GM19397 (cell line): ENCODE results near the gene KAT2A.

Source experiments
- ATAC-seq: cut with Tn5 transposase; IDR thresholded peaks from one replicate; pipeline ENCODE4 v1.9.1; 2021; ENCODE audit warnings: mild to moderate bottlenecking, moderate library complexity; ENCODE audit not compliant: unreplicated experiment

Gene KAT2A

DNA sequence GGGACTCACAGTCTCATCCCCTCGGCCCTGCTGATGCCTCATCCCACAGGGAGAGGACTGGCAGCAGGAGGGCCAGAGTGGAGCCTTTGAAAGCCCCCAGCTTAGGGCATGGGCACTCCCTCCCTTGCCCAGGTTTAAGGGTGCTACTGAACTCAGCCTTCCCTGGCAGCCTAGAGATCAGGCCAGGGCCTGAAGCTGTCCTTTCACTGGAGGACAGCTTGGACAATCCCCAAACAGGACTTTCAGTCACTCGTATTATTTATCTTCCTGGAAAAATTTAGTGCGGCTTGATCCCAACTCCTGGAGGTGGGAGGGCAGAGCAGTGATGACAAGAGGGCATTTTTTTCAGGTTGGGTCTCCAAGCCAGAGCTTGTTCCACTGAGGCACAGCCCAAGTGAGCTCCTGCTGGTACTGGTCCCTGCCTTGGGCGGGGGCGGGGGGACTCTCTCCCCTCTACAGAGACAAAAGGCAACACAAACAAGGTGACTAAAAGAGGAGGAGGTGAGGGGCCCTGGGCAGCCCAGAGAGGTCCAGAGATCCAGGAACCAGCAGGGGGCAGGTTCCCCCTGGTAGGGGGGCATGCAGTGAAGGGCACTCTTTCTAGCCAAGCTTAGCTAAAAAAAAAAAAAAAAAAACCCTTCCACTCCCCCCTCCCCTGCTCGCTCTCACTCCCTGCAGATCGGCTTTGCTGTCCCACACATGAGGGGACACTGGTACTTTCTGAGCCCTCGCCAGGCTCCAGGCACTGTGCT is 24.6 kb downstream of the KAT2A start:
- no peak for ATAC-seq

- no peak for ATAC-seq
Observed at GRCh38 chr17:42094375-42095069, 26.6 kb downstream of the KAT2A start.

DNA sequence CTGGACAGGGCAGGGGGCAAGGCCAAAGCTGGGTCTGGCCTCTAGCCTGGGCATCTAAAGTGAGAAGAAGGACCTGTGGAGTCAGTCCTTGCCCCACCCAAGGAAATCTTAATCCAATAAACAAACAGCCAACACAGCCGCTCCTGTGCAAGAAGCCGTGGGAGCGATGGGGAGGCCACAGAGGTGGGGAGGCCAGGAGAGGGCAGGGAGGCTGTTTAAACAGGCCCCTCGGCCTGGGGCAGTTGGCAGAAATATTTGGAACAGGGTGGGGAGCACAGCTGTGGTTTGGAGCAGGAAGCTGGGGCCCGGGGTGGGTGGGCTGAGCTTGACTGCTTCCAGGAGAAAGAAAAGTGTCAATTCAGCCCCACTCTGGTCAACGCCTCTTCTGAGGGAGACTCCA is 28.2 kb downstream of the KAT2A start:
- ATAC-seq = no peak

DNA sequence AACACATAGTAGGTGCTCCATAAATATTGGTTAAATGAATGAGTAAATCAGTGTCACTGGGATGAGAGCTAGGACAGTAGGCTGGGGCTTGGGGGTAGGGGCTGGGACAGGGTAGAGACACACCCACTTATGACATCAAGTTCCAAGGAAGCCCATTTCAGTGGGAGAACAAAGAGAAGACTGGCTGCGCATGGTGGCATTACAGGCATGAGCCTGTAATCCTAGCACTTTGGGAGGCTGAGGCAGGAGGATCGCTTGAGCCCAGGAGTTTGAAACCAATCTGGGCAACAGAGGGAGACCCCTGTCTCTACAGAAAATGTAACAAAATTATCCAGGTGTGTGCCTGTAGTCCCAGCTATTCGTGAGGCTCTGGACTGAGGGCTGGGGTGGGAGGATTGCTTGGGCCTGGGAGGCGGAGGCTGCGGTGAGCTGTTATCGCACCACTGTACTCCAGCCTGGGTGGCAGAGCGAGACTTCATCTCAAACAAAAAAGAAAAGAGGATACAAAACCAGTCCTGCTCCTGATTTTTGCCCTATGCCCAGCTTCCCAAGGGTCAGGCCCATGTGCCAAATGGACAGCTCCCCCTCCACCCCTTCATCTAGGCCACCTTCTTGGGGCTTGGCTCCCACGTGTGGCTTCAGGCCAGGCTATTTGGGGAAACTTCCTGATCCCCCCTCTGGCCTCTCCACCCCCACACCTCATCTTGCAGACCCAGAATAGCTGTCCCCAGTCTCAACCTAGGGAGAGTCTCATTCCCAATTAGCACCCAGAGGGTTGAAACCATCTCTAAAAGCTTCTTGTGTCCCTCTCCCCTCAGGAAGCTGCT is 30.0 kb downstream of the KAT2A start:
- no peak for ATAC-seq

GRCh38 chr17:42088736-42089135 is 32.4 kb downstream of the KAT2A start:
- ATAC-seq = no peak

DNA sequence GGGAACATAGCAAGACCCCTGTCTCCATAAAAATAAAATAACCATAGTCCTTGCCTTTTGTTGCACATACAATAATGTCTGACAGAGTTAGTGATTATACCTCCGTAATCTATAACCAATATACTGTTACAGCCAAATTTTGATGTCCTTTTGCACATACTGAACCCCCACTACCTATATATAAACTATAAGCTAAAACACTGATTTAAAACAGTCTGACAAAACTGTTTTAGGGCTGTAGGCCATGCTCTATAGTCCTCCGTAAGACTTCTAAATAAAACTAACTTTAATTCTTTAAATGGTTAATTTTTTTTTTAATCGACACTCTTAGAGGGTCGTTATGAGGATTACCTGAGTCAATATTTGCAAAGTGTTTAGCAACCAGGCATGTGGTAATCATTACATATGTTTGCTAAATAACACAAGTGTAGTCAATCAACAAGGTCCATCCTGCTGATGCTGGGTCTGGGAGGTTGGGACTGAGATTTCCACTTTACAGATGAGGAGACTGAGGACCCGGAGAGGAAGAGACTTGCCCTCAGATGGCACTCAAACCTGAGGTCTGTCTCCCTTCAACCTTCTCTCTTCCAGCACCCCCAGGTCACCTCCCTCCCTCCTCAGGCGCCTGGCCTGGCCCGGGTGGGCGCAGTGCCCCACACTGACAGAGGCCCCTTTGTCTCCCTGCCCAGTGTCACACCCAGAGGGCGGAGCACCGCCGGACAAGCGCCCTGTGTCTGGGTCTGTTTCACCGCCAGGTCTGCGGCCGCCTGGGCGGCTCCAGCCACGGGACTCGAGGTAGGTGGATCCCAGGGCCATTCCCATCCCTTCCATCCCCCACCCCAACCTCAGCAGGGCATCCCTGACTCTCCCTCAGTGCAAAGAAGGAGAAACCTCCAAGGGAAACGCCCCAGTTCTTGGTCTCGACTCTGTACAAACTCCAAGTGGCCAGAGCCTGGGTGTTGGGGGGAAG is 33.1 kb downstream of the KAT2A start:
- no peak for ATAC-seq

DNA sequence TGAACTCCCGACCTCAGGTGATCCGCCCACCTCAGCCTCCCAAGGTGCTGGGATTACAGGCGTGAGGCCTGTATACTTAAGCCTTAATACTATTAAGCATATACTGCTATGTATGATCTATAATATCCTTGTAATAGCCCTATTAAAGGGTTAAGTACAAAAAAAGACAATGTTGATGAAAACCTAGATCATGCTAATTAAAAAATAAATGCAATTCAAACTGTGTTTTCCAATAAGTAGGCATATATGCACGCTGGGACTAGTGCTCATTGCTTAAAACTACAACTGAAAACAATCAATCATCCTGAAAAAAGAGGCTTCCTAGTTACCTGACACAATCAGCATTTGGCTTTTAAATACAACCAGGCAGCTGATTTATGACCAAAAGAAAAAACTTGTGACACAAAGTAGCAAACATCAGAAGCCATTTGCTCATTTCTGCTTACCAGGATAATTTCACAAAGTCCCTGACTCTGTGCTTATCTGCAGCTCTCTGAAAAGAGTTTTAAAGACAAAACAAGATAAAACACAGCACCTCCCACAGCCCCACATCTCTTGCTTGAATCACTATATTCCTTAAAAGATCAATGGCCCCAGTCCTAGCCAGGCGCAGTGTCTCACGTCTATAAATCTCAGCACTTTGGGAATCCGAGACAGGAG is 34.0 kb downstream of the KAT2A start:
- no peak for ATAC-seq

DNA sequence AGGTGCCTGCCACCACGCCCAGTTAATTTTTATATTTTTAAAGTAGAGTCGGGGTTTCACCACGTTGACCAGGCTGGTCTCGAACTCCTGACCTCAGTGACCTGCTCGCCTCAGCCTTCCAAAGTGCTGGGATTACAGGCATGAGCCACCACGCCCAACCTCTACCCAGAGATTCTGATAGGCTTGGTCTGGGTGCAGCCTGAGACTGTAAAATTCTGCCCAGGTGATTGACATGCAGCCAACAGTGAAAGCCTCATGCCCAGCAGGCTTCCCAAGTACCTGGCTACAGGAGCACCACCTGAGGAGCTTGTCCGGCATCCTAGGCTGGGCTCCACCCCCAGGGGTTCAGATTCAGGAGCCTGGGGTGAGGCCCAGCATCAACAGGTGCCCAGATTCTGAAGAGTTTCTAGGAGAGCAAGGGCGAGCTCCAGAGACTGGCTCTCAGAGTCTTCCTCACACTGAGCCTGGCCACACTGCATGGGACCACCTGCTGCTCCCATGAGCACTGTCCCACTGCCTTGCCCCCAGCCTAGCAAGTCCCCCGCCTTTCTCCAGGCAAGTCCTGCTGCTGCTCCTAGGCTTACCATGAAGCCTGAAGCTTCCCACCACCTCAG is 39.5 kb downstream of the KAT2A start:
- ATAC-seq = no peak

- no peak for ATAC-seq
Observed at GRCh38 chr17:42079541-42079940, 41.6 kb downstream of the KAT2A start.

DNA sequence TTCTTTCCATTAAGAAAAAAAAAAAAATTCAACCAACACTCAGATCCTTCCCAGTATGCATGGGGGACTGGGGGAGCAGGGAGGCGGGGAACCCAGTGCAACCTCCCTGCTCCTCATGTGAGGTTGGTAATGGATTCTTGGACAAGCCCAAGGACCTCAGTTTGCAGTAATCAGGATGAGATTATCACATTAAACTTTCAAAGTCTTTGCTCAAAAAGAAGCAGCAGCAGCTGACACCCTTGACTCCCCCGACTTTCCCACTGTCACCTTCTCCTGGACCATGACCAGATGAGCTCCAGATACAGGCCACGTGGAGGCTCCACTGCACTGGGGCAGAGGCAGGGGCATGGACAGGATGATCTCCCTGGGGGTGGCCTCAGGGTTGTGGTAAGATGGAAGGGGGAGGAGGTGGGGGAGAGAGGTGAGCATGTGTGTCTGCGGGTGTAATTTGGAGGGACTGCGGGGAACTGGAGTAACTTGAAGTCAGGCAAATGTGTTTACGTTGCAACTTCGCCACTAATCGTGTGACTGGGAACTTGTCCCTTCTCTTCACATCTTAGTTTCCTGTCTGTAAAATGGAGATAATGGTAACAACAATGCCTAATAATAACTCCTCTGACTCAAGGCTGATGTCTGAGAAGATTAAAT is 42.6 kb downstream of the KAT2A start:
- ATAC-seq = no peak

GRCh38 chr17:42077755-42078154 is 43.4 kb downstream of the KAT2A start:
- no peak for ATAC-seq

- no peak for ATAC-seq
Observed at GRCh38 chr17:42076797-42077559, 44.2 kb downstream of the KAT2A start.

DNA sequence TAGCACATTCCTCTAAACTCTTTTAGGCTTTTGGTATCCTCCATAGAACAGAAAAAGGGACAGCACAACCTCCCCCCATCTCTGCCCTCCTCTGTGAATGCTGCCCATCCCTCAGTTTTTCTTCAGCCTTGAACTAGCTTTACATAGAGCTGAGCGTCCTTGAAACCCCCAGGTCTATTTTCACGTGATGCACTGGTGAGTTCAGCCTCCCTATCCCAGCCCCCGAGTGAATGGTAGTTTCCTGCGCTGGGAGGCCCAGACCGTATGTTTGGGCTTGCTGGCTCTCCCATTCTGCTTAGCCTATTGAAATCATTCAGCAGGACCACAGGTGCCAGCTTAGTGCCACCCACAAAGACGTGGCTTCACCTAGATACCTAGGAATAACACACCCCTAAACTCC is 45.4 kb downstream of the KAT2A start:
- no peak for ATAC-seq

- ATAC-seq = no peak
Observed at GRCh38 chr17:42072323-42073187, 48.6 kb downstream of the KAT2A start.

DNA sequence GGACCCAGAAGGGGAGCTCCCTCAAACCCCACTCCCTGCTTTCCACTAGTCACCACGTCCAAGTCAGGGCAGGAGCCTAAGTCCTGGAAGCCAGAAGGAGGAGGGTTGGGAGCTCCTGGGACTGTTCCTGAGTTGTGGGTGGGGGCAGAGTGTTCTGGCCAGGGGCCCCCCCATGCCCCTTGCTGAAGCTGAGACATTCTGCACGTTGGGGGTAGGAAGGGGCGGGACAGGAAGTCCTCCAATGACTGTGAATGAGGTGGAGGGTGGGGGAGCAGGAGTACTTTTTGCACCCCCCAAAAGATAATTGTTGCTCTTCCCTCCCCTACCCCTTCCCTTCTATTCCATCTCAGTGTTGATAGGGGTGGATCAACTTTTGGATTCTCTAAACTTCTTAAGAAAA is 49.4 kb downstream of the KAT2A start:
- ATAC-seq = no peak

- no peak for ATAC-seq
Observed at GRCh38 chr17:42068979-42069378, 52.2 kb downstream of the KAT2A start.

DNA sequence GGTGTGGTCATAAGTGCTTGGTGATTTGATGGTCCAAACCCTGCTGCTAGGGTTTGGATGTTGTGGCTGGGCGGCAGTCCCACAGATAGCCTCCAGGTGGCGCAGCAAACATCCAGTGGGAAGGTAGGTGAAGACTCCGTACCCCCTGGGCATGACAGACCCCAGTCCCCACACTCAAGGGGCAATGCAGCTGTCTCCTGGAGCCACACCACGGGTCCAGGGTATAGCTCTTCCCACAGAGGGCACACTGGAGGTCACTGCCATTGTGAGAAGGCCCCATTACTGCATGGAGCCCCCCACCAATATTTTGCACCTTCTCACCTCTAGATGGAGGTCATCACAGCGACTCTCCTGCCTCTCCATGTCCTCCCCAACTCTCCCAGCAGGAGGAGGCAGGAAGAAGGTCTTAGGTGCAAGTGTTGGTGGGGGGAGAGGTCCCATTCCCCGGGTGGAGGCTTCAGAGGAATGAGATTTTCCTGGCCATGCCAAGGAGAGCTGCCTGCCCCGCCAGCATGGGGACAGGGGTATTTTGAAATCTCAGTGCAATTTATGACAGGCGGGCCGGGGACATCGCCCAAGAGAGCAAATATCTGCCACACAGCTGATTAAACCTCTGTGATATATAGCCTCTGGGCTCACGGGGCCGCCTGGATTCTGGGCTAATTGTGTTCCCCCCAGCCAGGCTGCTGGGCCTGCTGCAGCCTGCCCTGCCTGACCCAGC is 53.6 kb downstream of the KAT2A start:
- no peak for ATAC-seq
